Adrenal gland (tissue), 12 donors: ENCODE measurements around the gene ZSWIM6. TPM values are rescaled to one million over a fixed set of nuclear protein-coding genes. Genes with fewer than 3 reads are reported as not detected.

Experiments
- DNase-seq, 7 donors: peaks; one replicate each; pipeline ENCODE4 v3.0.0-alpha.2; 2019 to 2020
- H3K27ac ChIP-seq, 5 donors: fragments of 200-600 bp; sonication (generic) in 4 of 5; 1 replicate in 3 of 5; 2 replicates in 2 of 5; pipeline versions ENCODE4 v1.5.1 to v1.8.0; 2016 to 2020; ENCODE audit warnings: mild to moderate bottlenecking in 1 of 5
- H3K27me3 ChIP-seq: fragments of 200-600 bp; 2 replicates; pipeline ENCODE4 v1.8.0; 2021
- H3K36me3 ChIP-seq, 2 donors: fragments of 200-600 bp; replicated peaks in 1 of 2; 1 replicate in 1 of 2; 2 replicates in 1 of 2; pipeline versions ENCODE4 v1.5.1 to v1.8.0; 2018 to 2022
- H3K4me1 ChIP-seq, 2 donors: fragments of 200-600 bp; replicated peaks in 1 of 2; 1 replicate in 1 of 2; 2 replicates in 1 of 2; pipeline versions ENCODE4 v1.5.1 to v1.8.0; 2018 to 2021
- H3K4me3 ChIP-seq, 4 donors: fragments of 200-600 bp; sonication (generic) in 3 of 4; one replicate each; pipeline ENCODE4 v1.5.1; 2016 to 2018
- H3K9me3 ChIP-seq, 3 donors: fragments of 200-600 bp; sonication (generic) in 1 of 3; replicated peaks in 1 of 3; 1 replicate in 2 of 3; 2 replicates in 1 of 3; pipeline versions ENCODE4 v1.5.1 to v1.8.0; 2016 to 2021
- POLR2A ChIP-seq, 2 donors: fragments of 450-650 bp; IDR thresholded peaks; one replicate each; pipeline ENCODE4 v1.6.1; 2017; ENCODE audit warnings: antibody characterized with exemption in 2 of 2, mild to moderate bottlenecking in 2 of 2, moderate library complexity in 1 of 2
- WGBS, 4 donors: extraction: QIAGEN DNeasy Blood & Tissue Kit in 2 of 4; methylation state at CpG; one replicate each; pipeline versions ENCODE4 v1.1.5 to v1.1.7; 2013 to 2017; 5-methylcytosine and 5-hydroxymethylcytosine counted together
- intact Hi-C, 2 donors: fragments of 100-400 bp; cut with DNase I; formaldehyde crosslinking; loops; one replicate each; pipeline versions ENCODE4 v1.14.1 to v1.15.0; 2022 to 2023
- polyA plus RNA-seq, 3 donors: library from polyadenylated mRNA; stranded (reverse); fragments of 200-250 nt in 2 of 3; fragments of 350-450 nt in 1 of 3; fragmentation: Illumina TruSeq in 1 of 3; extraction: RNeasy Lipid Tissue Mini Kit (QIAGEN cat#74804) in 1 of 3; gene quantifications; one replicate each; pipeline ENCODE4 v1.2.3, GENCODE V29; 2013 to 2014
- total RNA-seq, 9 donors: library from RNA; depleted of rRNA in 4 of 9; stranded (reverse); fragments of >200 nt in 4 of 9; fragments of 120-200 nt in 1 of 9; fragmentation: NEBNext Ultra II Directional in 1 of 9; extraction: Animal tissue kit (Norgen Biotek cat#: 25700) in 1 of 9; gene quantifications; one replicate each; pipeline versions ENCODE4 v1.1.0 to v1.2.4, GENCODE V29; 2013 to 2023
- TF ChIP-seq, protein P1 (sequence below), 6 experiments: fragments of 450-650 bp in 4 of 6; fragments of 200-600 bp in 2 of 6; sonication (generic) in 1 of 6; IDR thresholded peaks; 1 replicate in 5 of 6; 2 replicates in 1 of 6; pipeline versions ENCODE4 v1.5.1 to v1.8.0; 2016 to 2021; ENCODE audit warnings: antibody characterized with exemption in 6 of 6, mild to moderate bottlenecking in 2 of 6, moderate library complexity in 1 of 6
- donor health status: healthy with polysubstance abuse.
- donor health status: Bipolar disorder and iron deficiency.
- donor health status: DM: yes; HTN: yes; CAD: no.
- donor health status: DM: no; HTN: no; CAD: no.
- donor health status: DM: no; HTN: no; CAD: no.
- donor health status: DM: yes; HTN: yes; CAD: no.

Gene ZSWIM6
- total and polyA plus RNA-seq, 12 donors = 5.5 to 14.6 (median 8.3) TPM

DNA sequence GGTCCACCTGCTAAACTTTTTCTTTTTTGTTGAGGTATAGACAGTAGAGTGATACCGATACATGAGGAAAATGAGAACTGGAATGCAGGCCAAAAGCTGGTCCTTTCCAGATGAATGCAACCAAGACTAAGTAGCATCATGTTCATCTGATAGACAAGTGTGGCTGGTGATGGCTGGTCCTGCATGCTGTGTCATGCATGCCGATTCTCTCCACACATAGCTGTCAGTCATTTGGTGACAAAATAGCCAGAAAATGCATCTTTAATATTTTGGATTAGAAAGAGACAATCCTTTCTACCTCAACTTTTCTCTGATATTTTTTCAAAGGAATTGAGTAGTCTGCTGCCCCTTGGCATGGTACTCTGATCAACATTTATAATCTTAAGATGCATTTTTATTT, 49.9 kb downstream of the ZSWIM6 start:
- TF ChIP-seq, protein P1, sequence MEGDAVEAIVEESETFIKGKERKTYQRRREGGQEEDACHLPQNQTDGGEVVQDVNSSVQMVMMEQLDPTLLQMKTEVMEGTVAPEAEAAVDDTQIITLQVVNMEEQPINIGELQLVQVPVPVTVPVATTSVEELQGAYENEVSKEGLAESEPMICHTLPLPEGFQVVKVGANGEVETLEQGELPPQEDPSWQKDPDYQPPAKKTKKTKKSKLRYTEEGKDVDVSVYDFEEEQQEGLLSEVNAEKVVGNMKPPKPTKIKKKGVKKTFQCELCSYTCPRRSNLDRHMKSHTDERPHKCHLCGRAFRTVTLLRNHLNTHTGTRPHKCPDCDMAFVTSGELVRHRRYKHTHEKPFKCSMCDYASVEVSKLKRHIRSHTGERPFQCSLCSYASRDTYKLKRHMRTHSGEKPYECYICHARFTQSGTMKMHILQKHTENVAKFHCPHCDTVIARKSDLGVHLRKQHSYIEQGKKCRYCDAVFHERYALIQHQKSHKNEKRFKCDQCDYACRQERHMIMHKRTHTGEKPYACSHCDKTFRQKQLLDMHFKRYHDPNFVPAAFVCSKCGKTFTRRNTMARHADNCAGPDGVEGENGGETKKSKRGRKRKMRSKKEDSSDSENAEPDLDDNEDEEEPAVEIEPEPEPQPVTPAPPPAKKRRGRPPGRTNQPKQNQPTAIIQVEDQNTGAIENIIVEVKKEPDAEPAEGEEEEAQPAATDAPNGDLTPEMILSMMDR (IDR thresholded peaks at IDR 0.05) = no peak
- no peak for TF ChIP-seq POLR2A (IDR thresholded peaks at IDR 0.05)
- Histone ChIP-seq H3K4me1 (peaks cover 0 to 14% of the 10 kb centered on the region in 2 donors), H3K9me3 (no peaks in the 10 kb centered on the region), H3K27ac (no peak overlapping the region), H3K27me3 (no peaks in the 10 kb centered on the region), H3K4me3 (no peak overlapping the region), H3K36me3 (no peaks in the 10 kb centered on the region)
- DNase-seq = no peak
- intact Hi-C loops = no loop called here
- WGBS, 4 donors = 93 to 94% (median 94%) methylated on average over 2 of the region's 2 CpGs

GRCh38 chr5:61385627-61386026, 53.6 kb downstream of the ZSWIM6 start:
- Histone ChIP-seq H3K27ac (no peak overlapping the region), H3K27me3 (no peaks in the 10 kb centered on the region), H3K4me3 (no peak overlapping the region), H3K36me3 (no peaks in the 10 kb centered on the region), H3K4me1 (peaks cover 0 to 26% of the 10 kb centered on the region in 2 donors), H3K9me3 (no peaks in the 10 kb centered on the region)
- DNase-seq = no peak
- TF ChIP-seq, protein P1 (IDR thresholded peaks at IDR 0.05) = no peak
- TF ChIP-seq POLR2A (IDR thresholded peaks at IDR 0.05) = no peak
- intact Hi-C loops = no loop called here
- 92 to 97% (median 95%) methylated on average over 3 of the region's 3 CpGs for WGBS, 4 donors

DNA sequence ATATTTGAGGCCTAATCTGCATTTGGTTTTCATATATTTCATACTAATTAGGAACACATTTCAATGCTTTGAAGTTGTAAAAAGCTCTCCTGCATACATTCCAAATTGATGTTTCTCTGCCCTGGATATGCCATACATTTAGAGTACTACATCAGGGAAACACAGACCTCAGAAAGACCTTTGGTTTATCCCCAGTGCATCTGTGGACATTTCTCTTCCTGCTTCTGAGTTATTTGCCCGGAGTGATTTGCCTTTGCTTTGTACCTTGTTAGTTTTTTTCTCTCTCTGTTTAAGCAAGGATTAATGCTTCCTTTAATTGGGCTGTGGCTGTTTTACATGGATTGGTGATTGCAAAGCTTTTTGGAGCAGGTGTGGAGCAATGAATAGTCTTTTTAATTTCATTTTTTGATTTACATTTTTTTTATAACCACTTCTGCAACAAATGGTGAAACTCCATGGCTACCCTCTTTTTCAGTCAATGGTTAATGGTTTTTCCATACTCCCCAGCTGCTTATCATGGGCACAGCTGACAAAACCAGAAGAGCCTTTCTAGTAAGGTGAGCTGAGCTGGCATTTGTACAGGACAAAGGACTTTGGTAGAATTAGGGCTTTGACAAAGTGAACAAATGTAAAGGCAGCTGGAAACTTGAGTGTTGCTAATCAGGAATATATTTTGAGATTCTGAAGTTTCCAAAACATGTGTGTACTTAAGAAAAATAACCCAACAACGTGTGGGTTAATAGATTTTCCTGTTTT, 54.2 kb downstream of the ZSWIM6 start:
- Histone ChIP-seq H3K4me3 (no peak overlapping the region), H3K27ac (no peak overlapping the region), H3K27me3 (no peaks in the 10 kb centered on the region), H3K4me1 (peaks cover 0 to 26% of the 10 kb centered on the region in 2 donors), H3K9me3 (no peaks in the 10 kb centered on the region), H3K36me3 (no peaks in the 10 kb centered on the region)
- DNase-seq = no peak
- intact Hi-C loops = no loop called here
- WGBS, 4 donors = 57 to 82% (median 76%) methylated on average over 2 of the region's 2 CpGs
- TF ChIP-seq POLR2A (IDR thresholded peaks at IDR 0.05) = no peak
- TF ChIP-seq, protein P1 (IDR thresholded peaks at IDR 0.05) = no peak

DNA sequence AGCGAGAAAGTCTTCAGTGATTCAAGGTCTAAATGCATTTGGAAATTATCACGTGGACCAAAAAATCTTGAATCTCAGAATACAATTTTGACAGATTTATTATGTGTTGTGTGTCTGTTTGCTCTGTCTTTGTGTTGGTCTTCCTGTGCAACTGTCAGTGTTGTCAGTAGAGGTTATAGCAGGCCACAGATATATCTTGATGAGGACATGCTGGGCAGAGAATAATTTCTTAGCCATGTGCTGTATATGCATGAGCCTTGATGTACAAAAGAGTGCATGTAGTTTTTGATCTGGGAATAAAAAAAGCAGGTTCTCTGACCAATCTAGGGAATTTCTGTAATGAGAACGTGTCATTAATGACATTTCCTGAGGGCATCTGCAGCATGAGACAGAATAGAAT, 57.6 kb downstream of the ZSWIM6 start:
- whole genome bisulfite sequencing, 4 donors = 54 to 71% (median 67%) methylated on average over 3 of the region's 3 CpGs

More for the DNA sequence above, 57.6 kb downstream of the ZSWIM6 start:
- Histone ChIP-seq H3K9me3 (no peaks in the 10 kb centered on the region), H3K27ac (no peak overlapping the region), H3K4me1 (peaks cover 0 to 26% of the 10 kb centered on the region in 2 donors), H3K36me3 (no peaks in the 10 kb centered on the region), H3K27me3 (no peaks in the 10 kb centered on the region), H3K4me3 (no peak overlapping the region)
- no peak for DNase-seq
- TF ChIP-seq, protein P1 (IDR thresholded peaks at IDR 0.05) = no peak
- no peak for TF ChIP-seq POLR2A (IDR thresholded peaks at IDR 0.05)
- intact Hi-C loops = loop anchor here in 1 of 2 donors (10.0 kb wide), 1 partner anchor 85 kb away; no protein-coding TSS in a partner anchor
